ENCODE measurements around the gene FKBP15.
"Not testable (repeated sequence)": the region's sequence is repeated elsewhere in the genome, so short reads cannot be mapped to it uniquely, and the experiment has no call there.

The FKBP15 gene

DNA sequence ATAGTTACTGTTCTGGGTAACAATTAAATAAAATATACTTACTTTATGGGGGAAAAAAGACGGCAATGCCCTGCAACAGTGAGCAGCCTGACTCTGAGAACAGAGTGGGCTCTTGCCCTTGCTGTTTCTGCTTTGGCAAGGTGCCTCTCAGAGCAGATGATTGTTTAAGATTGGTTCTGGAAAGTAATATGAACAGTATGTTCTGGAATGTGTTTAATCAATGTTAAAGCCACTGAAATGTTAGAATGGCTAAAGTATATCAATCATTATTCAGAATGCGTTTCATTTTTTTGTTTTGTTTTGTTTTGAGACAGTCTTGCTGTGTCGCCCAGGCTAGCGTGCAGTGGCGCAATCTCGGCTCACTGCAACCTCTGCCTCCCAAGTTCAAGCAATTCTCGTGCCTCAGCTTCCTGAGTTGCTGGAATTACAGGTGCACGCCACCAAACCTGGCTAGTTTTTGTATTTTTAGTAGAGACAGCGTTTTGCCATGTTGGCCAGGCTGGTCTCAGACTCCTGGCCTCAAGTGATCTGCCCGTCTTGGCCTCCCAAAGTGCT lies 14.7 kb upstream of the FKBP15 start:
- not testable (repeated sequence) for DNase-seq (ENCODE audit: low read depth in 2 of 2)

DNA sequence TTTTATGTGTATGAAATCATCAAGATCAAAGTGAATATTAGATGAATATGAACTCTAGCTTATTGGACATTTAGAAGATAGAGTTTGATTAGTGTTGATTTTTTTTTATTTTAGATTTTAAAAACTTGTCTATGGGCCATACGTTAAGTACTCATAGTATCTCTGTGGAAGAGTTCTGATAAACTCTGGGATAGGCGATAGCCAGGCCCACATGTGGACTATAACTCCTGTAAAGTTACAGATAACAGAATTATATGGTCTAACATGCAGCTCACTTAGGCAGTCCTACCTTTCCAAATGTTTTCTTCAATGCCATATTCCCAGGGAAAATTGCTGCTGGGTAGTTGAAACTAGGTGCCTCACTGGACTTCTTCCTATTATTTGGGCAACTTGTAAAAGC lies 10.6 kb upstream of the FKBP15 start:
- DNase-seq (ENCODE audit: low read depth in 2 of 2), result no peak

DNA sequence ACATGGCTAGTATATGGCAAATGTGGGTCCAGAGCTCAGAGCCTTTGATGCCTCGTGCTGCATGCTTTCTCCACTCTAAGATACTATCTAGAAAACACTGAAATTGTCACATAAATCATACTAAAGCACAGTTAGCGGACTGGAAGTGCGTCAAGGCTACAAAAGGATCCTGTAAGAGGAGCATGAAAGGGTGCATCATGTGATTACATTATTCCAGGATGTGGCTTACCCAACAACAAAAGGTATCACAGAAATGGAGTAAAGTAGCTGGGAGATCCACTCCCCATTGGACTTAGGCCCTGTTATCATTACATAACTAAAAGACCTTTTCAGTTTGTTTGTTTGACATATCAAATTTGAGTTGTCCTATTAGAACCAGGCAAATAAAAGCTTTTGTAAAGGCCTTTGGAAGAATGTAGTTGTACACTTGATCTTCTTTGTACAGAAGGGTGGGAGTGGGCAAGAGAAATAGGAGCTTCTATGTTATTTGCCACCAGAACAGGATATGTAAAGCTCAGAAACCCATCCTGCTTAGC lies 7.1 kb upstream of the FKBP15 start:
- DNase-seq (ENCODE audit: low read depth in 2 of 2), result no peak

DNA sequence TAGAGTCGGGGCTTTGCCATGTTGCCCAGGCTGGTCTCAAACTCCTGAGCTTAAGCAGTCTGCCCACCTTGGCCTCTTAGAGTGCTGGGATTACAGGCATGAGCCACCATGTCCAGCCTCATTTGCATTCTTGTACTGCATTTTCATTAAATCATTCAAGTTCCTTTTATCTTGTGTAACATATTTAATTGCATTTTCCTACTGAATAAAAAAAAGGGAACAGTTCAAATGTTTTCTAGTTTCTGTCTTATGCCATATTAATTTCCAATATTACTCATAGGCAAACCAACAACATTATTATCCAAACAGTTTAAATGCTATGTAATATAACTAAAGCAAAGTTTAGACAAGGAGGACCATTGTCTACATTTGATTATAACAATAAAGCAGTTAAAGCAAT lies 6.4 kb upstream of the FKBP15 start:
- no peak for DNase-seq (ENCODE audit: low read depth in 2 of 2)

DNA sequence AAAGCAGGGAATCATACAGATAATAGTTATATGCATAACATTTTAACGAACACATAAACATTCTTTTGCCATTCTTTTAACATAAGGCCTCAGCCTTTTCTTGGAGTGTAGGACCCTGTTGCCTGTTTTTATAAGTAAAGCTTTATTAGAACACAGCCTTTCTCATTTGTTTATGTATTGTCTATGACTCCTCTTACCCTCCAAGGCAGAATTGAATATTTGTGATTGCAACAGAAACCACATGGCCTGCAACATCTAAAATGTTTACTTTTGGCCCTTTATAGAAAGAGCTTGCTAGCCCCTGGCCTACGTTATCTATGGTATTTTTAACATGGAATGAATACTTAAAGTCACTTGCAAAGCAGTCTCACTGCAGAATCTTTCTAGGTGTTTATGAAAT lies 2.9 kb upstream of the FKBP15 start:
- DNase-seq (ENCODE audit: low read depth in 2 of 2), result peak in 1 of 2 experiments; percentile 22

DNA sequence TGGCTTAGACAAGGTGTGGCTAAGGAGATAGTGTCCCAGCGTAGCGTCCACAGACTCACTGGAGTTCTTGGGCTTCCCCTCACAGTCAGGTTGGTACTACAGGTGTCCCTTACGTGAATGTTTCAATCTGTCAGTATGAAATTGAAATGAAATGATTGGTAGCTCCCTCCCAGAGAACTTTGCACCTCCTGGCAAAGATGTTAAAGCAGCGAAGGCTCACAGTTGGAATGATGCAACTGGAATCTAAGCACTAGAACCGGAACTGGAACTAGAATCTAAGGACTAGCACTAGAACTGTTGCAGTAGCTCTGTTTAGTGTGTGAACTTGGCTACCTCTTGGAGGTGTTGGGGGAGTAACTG lies 1.4 kb upstream of the FKBP15 start:
- DNase-seq (ENCODE audit: low read depth in 2 of 2), result no peak

DNA sequence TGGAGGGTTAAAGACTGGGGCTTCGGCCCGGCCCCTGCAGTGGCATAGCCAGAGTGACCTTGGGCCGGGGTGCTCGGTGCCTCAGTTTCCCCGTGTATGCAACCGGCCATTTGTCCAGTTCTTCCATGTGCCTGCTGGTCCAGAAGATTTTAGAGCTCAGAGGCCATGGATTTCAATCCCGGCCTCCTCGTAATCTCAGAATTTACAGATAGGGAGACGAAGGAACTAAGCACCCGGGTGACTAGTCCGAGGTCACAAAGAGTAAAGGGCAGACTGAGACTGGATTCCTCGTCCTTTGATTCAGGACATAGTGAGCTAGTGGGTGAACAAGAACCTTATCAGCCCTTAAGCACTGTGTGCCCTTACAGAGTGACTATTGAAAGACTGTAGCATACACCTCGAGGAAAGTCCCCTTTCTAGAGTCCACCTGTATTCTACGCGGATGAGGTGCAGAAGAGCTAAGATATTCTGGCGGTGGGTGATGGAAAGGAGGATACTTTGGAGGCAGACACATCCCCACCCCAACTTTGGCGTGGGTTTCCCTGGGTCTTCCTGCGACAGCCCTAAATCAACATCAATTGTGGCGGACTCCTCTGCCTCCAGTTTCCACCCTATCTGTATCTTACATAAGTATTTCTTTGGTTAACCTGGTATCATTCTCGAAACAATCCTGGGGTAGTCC lies 864 bp upstream of the FKBP15 start:
- DNase-seq (ENCODE audit: low read depth in 2 of 2), result no peak

DNA sequence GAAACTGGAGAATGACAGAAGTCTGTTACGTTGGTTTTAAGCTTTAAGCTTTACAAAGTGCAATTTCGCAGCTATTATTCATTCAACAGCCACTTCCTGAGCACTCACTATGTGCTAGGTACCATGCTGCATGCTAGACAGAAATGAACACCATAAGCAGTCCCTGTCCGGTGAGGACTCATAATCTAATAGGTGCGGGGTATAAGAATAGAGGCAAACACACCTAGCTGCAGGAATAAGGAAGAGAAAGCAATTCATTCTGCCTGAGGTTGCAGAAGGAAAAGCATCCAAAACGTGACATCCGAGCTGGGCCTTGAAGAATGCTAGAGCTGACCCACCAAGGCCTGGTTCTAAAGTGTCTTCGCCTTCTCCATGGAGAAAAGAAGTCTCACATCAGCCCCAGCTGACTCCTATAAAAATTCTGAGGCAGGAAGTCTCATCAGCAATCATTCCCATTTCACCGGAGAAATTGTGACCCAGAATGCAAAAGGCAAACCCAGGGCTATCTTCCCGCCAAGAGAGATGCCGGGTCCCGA lies 542 bp downstream of the FKBP15 start:
- DNase-seq (ENCODE audit: low read depth in 2 of 2), result no peak

DNA sequence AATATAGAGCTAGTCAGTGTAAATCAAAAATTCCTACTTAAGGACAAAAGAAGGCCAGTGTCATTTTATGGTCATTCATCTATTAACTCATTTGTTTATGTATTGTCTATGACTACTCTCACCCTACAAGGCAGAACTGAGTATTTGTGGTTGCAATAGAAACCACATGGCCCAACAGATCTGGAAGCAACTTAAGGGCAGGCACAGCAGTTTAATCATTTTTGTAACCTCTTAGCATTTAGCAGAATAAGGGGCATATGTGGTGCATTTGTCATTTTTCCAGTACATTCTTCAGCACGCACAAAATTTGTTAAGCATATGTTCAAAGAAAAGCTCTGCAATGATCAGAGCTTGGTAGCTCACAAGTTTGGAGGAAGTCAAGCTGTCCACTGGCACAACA lies 1.1 kb downstream of the FKBP15 start:
- peak; percentile 27 to 34 for DNase-seq (ENCODE audit: low read depth in 2 of 2)

DNA sequence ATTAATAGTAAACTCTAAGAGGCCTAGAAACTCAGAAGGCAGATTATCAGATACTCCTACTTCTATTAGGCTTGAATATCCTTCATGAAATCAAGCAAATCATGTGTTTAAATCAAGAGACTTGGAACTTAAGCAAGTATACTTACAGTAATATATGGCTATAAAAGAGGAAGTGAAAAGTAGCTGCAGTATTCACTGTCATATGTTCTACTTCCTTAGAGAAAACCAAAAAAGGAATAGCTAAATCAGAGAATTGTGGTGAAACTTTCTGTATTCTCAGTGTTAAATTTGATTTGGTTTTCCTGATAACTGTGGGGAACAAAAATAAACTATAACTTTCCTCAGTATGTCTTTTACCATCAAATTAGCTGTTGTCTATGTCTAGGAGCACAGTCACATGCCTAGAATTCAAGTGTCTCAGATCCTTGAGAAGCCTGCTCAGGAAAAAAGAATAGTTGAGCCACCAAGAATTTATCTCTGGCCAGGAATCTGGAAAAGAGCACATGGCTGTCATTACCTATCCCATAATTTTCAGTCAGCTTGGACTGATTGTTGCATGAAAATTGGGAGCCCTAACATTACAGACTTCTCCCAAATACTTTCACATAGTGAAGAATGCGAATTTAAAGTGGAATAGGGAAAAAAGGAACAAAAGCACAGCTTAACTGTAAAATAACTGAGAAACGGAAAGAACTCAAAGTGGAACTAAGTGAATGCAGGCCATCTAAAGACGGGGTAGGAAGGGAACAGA lies 1.7 kb downstream of the FKBP15 start:
- DNase-seq (ENCODE audit: low read depth in 2 of 2), result no peak

DNA sequence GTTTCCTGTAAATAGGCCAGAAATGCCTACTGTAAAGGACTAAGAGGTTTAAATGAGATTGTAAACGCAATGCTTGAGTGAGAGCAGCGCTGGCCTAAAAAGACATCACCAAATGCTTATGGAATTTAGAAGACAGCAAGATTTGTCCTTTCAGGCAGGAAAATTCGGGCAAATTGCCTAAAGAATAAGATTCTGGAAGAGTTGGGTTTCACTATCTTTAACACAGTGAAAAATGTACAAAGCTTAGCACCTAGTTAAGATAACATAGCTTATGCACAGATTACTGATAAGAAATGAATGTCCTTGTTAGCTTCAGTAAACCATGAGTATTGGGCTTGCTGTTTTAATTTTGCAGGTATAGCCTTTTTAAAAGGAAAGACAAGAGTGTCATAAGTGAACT lies 4.7 kb downstream of the FKBP15 start:
- DNase-seq (ENCODE audit: low read depth in 2 of 2), result no peak

DNA sequence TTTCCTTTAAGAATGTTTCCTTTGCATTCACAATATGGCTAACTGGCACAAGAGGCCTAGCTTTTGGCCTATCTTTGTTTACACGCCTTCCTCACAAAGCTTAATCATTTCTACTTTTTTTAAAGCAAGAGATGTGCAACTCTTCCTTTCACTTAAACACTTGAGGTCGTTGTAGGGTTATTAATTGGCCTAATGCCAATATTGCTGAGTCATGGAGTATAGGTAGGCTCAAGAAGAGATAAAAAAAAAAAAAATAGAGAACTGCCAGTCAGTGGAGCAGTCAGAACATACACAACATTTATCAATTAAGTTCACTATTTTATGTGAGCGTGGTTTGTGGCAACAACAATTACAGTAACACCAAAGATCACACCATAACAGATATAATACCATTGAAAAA lies 5.9 kb downstream of the FKBP15 start:
- no peak for DNase-seq (ENCODE audit: low read depth in 2 of 2)

DNA sequence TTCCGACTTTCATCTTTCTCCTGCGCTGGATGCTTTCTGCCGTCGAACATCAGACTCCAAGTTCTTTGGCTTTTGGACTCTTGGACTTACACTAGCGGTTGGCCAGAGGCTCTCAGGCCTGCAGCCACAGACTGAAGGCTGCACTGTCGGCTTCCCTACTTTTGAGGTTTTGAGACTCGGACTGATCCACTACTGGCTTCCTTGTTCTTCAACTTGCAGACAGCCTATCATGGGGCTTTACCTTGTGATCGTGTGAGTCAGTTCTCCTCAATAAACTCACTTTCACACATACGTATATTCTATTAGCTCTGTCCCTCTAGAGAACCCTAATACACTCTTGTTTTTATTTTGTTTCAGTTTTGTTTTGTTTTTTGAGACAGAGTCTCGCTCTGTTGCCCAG lies 10.3 kb downstream of the FKBP15 start:
- no peak for DNase-seq (ENCODE audit: low read depth in 2 of 2)

DNA sequence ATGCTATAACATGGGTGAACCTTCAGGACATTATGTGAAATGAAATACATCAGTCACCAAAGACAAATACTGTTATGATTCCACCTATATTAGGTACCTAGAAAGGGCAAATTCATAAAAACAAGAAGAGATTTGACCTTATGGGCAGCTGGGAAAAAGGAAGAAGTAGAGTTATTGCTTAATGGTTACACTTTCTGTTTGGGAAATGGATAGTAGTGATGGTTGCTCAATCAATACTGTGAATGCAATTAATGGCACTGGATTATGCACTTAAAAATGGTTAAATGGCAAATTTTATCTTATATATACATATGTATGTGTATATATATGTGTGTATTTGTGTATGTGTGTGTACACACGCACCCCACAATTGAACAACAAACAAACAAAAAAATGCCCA lies 15.2 kb downstream of the FKBP15 start:
- no peak for DNase-seq (ENCODE audit: low read depth in 2 of 2)

DNA sequence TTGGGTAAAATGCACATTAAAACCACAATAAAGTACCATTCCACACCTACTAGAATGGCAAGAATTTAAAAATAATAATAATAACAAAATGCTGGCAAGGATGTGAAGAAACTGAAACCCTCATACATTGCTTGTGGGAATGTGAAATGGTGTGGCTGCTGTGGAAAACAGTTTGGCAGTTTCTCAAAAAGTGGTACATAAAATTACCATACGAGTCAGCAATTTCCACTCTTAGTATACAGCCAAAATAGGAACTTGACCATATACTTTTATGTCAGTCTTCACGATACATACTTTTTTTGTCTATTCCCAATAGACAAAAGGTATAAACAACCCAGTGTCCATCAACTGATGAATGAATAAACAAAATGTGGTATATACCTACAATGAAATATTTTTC lies 15.6 kb downstream of the FKBP15 start:
- no peak for DNase-seq (ENCODE audit: low read depth in 2 of 2)

DNA sequence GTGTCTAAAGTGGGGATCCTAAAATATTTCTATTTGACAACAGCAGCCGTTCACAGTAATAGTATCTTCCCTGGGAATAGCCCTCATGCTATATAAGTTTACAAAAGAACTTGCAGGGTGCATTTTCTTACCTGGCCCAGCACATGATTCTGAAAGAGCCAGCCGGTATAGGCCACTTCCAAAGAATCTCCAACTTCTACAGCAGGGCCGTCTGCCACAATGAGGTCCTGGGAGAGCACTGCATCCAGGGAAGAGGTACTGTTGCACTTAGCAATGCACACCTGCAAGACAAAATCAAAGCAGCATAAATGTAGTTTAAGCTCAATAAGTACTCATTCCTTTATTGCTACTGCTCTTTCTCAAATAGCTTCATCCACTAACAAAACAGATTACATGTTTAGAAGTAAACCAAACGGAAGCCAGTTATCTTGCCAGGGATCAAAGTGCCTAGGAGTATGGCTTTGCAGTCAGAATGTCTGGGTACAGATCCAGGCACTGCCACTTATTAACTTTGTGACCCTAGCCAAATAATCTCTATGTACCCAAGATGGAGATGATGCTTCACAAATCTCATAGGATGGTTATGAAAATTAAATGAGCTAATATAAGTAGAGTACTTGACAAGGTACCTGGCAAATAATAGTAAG lies 21.3 kb downstream of the FKBP15 start:
- DNase-seq (ENCODE audit: low read depth in 2 of 2), result no peak

DNA sequence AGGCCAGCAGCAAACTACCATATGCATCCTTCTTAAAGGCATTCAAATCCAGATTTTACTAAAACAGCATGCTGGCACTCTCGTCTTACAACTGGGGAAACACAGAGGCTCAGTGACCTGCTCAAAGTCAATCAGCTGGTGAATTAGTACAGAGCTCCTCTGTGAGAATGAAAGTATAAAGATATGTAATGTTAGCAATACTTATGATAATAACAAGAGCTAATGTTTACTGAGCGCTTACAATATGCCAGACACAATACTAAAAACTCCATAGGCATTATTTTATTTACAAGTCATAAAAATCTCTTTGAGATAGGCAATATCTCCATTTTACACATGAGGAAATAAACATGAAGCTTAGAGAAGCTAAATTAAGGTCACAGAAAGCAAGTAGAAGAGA lies 28.6 kb downstream of the FKBP15 start:
- DNase-seq (ENCODE audit: low read depth in 2 of 2), result no peak

DNA sequence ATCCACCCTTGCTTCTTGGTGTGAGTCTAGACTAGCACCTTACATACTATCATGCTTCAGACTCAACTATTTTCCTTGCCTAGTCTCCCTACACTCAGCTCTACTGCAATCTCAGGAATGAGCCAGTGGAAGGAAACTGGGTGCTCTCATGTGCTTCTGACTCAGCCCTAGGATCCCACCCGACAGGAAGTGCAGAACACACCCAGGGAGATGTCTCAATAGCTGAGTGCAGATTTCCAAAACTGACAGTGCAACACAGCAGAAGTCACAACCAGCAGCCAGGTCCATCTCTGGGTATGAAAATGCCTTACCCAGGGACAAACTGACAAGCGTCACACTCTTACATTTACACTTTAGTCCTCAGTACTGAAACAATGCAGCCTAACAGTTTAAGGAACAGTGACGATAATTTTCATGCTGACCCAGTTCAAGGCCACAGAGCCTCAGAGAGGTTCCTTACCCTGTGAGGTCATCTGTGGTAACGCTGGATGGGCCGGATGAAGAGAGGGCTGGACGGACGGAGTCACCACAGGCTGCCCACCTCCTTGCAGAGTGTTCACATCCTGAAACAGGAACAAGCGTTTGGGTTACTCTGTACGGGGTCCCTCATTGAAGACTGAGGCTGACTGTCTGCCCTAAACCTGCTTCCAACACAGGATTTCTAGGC lies 33.0 kb downstream of the FKBP15 start:
- DNase-seq (ENCODE audit: low read depth in 2 of 2), result peak; percentile 51 to 53

DNA sequence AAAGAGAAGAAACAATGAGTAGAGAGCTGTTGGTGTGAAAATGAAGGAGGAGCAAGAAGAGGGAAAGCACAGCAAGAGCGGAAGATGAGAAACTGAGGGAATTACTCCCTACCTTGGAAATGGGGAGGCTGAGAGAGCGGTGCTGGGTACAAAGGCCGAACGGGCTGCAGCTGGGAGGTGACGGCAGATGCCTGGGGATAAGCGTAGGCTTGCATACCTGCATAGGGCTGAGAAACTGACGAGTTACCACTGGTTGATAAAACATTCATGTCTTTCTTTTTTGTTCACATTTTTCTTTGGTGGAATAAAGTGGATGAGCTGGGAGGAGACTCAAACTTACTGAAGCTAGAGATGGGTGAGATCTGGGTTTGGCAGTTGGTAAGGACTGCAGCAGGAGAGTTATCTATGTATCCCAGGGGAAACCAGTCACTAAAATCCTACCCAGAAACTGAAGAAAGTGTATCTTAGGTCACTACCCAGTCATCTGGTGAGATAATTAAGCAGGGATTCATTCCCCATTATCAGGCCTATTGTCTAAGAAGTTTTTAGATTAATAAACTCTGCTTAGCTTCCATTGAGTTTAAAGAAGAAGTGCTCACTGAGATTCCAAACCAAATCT lies 34.8 kb downstream of the FKBP15 start:
- DNase-seq (ENCODE audit: low read depth in 2 of 2), result no peak

DNA sequence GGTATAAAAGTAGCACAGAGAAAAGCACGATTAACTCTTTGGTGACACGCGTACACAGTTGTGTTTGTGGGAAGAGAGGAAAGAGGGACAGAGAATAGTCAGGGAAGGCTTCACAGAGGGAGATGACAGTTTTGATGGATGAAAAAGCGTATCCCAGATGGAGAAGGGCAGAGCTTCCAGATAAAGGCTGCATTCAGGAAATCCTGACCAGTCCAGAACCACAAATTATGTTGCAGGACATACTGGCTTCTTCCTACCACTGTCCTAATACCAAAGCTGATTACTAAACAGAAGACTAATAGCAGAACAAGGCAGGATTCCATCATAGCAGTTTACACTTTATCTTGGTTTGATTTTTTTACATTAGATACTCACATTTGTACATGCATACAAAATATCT lies 35.8 kb downstream of the FKBP15 start:
- DNase-seq (ENCODE audit: low read depth in 2 of 2), result no peak

DNA sequence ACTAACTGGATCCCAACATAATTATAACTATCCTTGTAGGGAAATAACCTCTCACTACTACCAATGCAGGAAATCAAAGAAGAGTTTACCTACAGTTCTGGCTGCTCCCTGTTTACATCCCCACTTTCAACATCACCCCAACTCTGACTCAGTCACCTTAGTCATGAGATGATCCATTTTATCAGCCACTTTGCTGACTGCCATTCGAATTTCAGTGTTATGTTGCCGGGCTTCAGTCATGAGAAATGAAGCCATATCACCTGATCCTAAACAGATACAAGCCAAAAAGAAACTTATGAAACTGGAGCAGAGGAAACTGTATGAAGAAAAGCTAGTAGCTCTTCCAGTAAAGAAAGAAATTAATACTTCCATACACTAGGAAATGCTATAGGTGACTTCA lies 36.5 kb downstream of the FKBP15 start:
- no peak for DNase-seq (ENCODE audit: low read depth in 2 of 2)

Data from fibroblast of skin of left quadriceps (primary cell).